SK-N-SH (cell line): Measurements from ENCODE around the gene ACSBG1. TPM values are rescaled to one million over a fixed set of nuclear protein-coding genes. Genes with fewer than 3 reads are reported as not detected.
"Not testable (repeated sequence)": the region's sequence is repeated elsewhere in the genome, so short reads cannot be mapped to it uniquely, and the experiment has no call there.

Source experiments
- CTCF ChIA-PET: fragments of 300-600, 350-600 bp; formaldehyde crosslinking; extraction: SDS; loops from one replicate; lab custom pipeline; 2021; lab: Yijun Ruan, JAX
- POLR2A ChIA-PET: fragments of 350-600 bp; sonication (Branson Sonifier 250); formaldehyde crosslinking; extraction: SDS; loops from one replicate; lab custom pipeline; 2020; ENCODE audit warnings: antibody characterized with exemption, inconsistent platforms; lab: Yijun Ruan, JAX
- DNase-seq: peaks from one replicate; pipeline ENCODE4 v3.0.0; 2012
- H2AFZ ChIP-seq: fragments of 200-600 bp; sonication (generic); 2 replicates; pipeline ENCODE4 v1.8.1; 2016; ENCODE audit warnings: antibody characterized with exemption, mild to moderate bottlenecking, low read depth
- H3F3A ChIP-seq: fragments of 200-600 bp; sonication (generic); replicated peaks from 2 replicates; pipeline ENCODE3; 2016; ENCODE audit warnings: antibody characterized with exemption, mild to moderate bottlenecking; ENCODE audit not compliant: insufficient read depth
- H3K27ac ChIP-seq, 2 experiments: fragments of 200-500 bp in 1 of 2; fragments of 200-600 bp in 1 of 2; sonication (Bioruptor generic) in 1 of 2; sonication (generic), shearing (Covaris generic) in 1 of 2; 2 replicates each; pipeline versions ENCODE4 v1.5.1 to v1.6.1; 2014 to 2016; ENCODE audit warnings: low read depth in 2 of 2, inconsistent platforms in 1 of 2, low read length in 1 of 2, mild to moderate bottlenecking in 1 of 2, mixed read lengths in 1 of 2
- H3K27me3 ChIP-seq: fragments of 200-600 bp; sonication (generic), shearing (Covaris generic); 2 replicates; pipeline ENCODE4 v1.6.1; 2016; ENCODE audit warnings: mixed run types; ENCODE audit not compliant: insufficient read depth
- H3K36me3 ChIP-seq, 2 experiments: fragments of 200-500 bp in 1 of 2; fragments of 200-600 bp in 1 of 2; sonication (Bioruptor generic) in 1 of 2; sonication (generic) in 1 of 2; replicated peaks in 1 of 2; 2 replicates each; pipeline versions ENCODE3 to v1.5.1; 2014 to 2016; ENCODE audit warnings: low read length in 1 of 2, mild to moderate bottlenecking in 1 of 2; ENCODE audit not compliant: insufficient read depth in 2 of 2, control insufficient read depth in 1 of 2
- H3K4me1 ChIP-seq, 2 experiments: fragments of 200-500 bp in 1 of 2; fragments of 200-600 bp in 1 of 2; sonication (Bioruptor generic) in 1 of 2; sonication (generic), shearing (Covaris generic) in 1 of 2; 2 replicates each; pipeline versions ENCODE4 v1.5.1 to v1.6.1; 2014 to 2016; ENCODE audit warnings: low read depth in 1 of 2, low read length in 1 of 2, mixed run types in 1 of 2; ENCODE audit not compliant: insufficient read depth in 2 of 2, control insufficient read depth in 1 of 2
- H3K4me2 ChIP-seq: fragments of 200-600 bp; sonication (generic), shearing (Covaris generic); 2 replicates; pipeline ENCODE4 v1.6.1; 2017; ENCODE audit warnings: mixed run types
- H3K4me3 ChIP-seq, 2 experiments: fragments of 200-500 bp in 1 of 2; fragments of 200-600 bp in 1 of 2; sonication (Bioruptor generic) in 1 of 2; sonication (generic), shearing (Covaris generic) in 1 of 2; 2 replicates each; pipeline versions ENCODE4 v1.5.1 to v1.8.1; 2014 to 2016; ENCODE audit warnings: low read depth in 2 of 2, inconsistent platforms in 1 of 2, low read length in 1 of 2, mild to moderate bottlenecking in 1 of 2, mixed read lengths in 1 of 2, moderate library complexity in 1 of 2
- H3K79me2 ChIP-seq: fragments of 200-600 bp; sonication (generic); 2 replicates; pipeline ENCODE4 v1.8.1; 2017; ENCODE audit warnings: mild to moderate bottlenecking; ENCODE audit not compliant: insufficient read depth
- H3K9ac ChIP-seq: fragments of 200-600 bp; sonication (generic); 2 replicates; pipeline ENCODE4 v1.6.1; 2017; ENCODE audit warnings: mixed run types
- H3K9me2 ChIP-seq: fragments of 200-600 bp; sonication (generic); 2 replicates; pipeline ENCODE4 v1.6.1; 2017; ENCODE audit warnings: mixed run types
- H3K9me3 ChIP-seq: fragments of 200-600 bp; sonication (generic); 2 replicates; pipeline ENCODE4 v1.6.1; 2017; ENCODE audit warnings: mixed run types, mild to moderate bottlenecking, moderate library complexity
- H4K20me1 ChIP-seq: fragments of 200-600 bp; sonication (generic); 2 replicates; pipeline ENCODE4 v1.6.1; 2017; ENCODE audit warnings: mild to moderate bottlenecking, mixed run types; ENCODE audit not compliant: insufficient read depth
- EP300 ChIP-seq, 2 experiments: IDR thresholded peaks; 2 replicates each; pipeline versions ENCODE4 v1.4.0 to v1.6.1; 2012; ENCODE audit warnings: borderline replicate concordance in 1 of 2, low read depth in 1 of 2, low read length in 1 of 2
- JUND ChIP-seq: IDR thresholded peaks from 2 replicates; pipeline ENCODE4 v1.4.0; 2012
- MXI1 ChIP-seq: IDR thresholded peaks from 2 replicates; pipeline ENCODE4 v1.6.1; 2012; ENCODE audit warnings: mild to moderate bottlenecking, low read depth, low read length, improper control_type of control experiment
- NRF1 ChIP-seq: IDR thresholded peaks from 2 replicates; pipeline ENCODE4 v1.6.1; 2012; ENCODE audit warnings: low read depth, mild to moderate bottlenecking, low read length
- POLR2AphosphoS5 ChIP-seq: IDR thresholded peaks from 2 replicates; pipeline ENCODE4 v1.6.1; 2012; ENCODE audit warnings: low read depth, low read length
- RXRA ChIP-seq: IDR thresholded peaks from 2 replicates; pipeline ENCODE4 v1.4.0; 2012; ENCODE audit warnings: low read depth, mild to moderate bottlenecking, borderline replicate concordance
- SMC3 ChIP-seq: IDR thresholded peaks from 2 replicates; pipeline ENCODE4 v1.6.1; 2012; ENCODE audit warnings: low read depth, low read length, improper control_type of control experiment
- WGBS: methylation state at CpG from one replicate; pipeline ENCODE4 v1.1.6; 2017; ENCODE audit warnings: low lambda C conversion rate; 5-methylcytosine and 5-hydroxymethylcytosine counted together
- polyA plus RNA-seq, 3 experiments: library from polyadenylated mRNA; depleted of rRNA; stranded (reverse); fragments of >200 nt; gene quantifications; 2 replicates each; pipeline ENCODE4 v1.2.3, GENCODE V29; 2012
- TF ChIP-seq, protein P1 (sequence below): IDR thresholded peaks from 2 replicates; pipeline ENCODE4 v1.4.0; 2012; ENCODE audit warnings: low read depth, borderline replicate concordance

Gene ACSBG1
- polyA plus RNA-seq, 1 of the 3 experiments (the other 2 are of a cell fraction) = under 0.01 TPM

DNA sequence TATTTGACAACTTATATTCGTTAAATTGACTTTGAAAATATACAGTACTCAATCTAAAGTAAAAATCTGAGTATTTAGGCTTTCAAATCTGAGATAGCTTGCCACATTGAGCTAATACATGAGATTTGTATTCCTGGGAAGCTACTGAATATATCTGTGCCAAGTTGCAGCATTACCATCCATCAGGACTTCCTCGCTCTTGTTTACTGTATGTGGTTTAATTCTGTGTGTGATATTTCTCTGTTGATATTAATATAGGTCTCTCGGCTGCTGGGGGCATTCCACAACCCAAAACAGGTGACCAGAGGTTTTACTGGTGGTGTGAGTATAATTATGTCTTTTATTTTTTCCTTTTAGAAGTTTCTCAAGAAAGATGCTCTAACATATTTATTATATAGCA is 79.4 kb downstream of the ACSBG1 start (continued):
- no peak for TF ChIP-seq SMC3
- TF ChIP-seq, all 33 proteins: peak for 0

DNA sequence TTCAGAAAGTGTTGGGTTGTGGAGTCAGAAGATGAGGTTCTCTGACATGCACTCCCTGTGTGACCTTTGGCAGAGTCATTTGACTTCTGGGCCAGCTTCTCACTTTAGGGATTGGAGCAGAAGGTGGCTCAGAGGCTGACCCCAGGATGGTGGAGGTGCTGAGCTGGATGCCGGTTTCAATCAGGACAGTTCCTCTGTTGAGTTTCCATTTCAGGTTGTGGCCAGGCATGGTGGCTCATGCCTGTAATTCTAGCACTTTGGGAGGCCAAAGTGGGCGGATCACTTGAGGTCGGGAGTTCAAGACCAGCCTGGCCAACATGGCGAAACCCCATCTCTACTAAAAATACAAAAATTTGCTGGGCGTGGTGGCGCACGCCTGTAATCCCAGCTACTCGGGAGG is 83.3 kb downstream of the ACSBG1 start:
- 100% methylated on average over 8 of the region's 8 CpGs for WGBS

DNA sequence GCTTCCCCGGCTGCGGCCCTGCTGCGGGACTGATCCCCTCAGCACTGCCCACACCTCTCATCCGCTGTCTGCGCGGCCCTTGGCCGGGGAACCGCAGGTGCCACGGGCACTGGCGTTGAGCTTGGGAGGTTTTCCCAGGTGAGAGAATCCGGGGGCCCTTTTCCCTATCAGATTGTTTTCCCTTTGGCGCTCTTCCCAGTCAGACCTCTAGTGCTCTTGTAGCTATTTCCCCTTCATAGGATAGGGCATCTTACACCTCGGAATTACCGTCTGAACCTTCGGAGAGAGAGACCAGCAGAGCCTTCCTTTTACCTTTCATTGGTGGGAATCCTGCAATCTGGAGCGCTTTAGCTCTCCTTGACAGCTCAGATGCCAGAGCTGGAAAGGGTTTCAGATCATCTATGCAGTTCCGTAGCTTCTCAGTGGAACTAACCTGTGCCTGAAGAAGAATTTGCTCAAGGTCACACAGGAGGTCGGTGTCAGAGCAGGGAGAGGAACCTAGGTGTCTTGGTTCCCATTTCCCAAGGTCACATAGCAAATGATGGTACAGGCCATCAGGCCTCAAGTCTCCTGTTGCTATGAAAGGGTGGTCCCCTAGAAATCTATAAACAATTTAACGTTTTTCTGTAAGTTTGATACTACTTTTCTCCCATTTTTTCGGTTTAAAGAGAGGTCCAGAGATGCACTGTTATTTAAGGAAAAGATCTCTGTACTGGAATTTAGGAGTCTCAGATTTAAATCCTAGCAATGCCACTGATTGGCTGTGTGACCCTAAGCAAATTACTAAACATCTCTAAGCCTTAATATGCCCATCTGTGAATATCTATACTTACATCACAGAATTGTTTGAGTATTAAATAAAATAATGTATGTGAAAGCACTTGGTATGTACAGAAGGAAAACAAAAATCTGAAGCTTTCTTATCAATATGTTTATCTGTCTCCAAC is 84.3 kb downstream of the ACSBG1 start:
- 14% methylated on average over 12 of the region's 20 CpGs for WGBS
- ChIA-PET POLR2A (interaction anchor here (0.9 to 2.2 kb wide), 2 partner anchors 8 to 19 kb away, joined by 3 to 9 read pairs; partner anchors contain the start of gene CIB2), CTCF (interaction anchor here (1.0 to 3.2 kb wide), 5 partner anchors 19 to 191 kb away, joined by 3 to 24 read pairs (median 8); partner anchors contain the start of gene CIB2)
- no peaks in the 10 kb centered on the region for H3K9me2 ChIP-seq
- peaks cover 7 to 12% of the 10 kb centered on the region in 2 experiments for H3K4me1 ChIP-seq
- H3K9me3 ChIP-seq = no peaks in the 10 kb centered on the region
- no peaks in the 10 kb centered on the region for H3K27me3 ChIP-seq
- H3K79me2 ChIP-seq = peaks cover 57% of the 10 kb centered on the region
- no peaks in the 10 kb centered on the region for H3F3A ChIP-seq
- H3K36me3 ChIP-seq = peaks cover 0 to 3% of the 10 kb centered on the region in 2 experiments
- H4K20me1 ChIP-seq = no peaks in the 10 kb centered on the region
- no peak for TF ChIP-seq EP300 (IDR thresholded peaks at IDR 0.05; ENCODE audit: borderline replicate concordance in 1 of 2, low read depth in 1 of 2, low read length in 1 of 2)
- TF ChIP-seq NRF1 = no peak
- no peak for TF ChIP-seq MXI1
- no peak for TF ChIP-seq POLR2AphosphoS5
- TF ChIP-seq, protein P1, sequence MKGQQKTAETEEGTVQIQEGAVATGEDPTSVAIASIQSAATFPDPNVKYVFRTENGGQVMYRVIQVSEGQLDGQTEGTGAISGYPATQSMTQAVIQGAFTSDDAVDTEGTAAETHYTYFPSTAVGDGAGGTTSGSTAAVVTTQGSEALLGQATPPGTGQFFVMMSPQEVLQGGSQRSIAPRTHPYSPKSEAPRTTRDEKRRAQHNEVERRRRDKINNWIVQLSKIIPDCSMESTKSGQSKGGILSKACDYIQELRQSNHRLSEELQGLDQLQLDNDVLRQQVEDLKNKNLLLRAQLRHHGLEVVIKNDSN = no peak
- no peak for TF ChIP-seq JUND
- TF ChIP-seq RXRA = no peak
- peak overlapping the region; percentile 54; the same call in 1 of the 2 replicates for H2AFZ ChIP-seq
- DNase-seq = no peak
- H3K27ac ChIP-seq = peak overlapping the region; percentile 36 to 50; a peak in 2 of 4 replicates
- H3K9ac ChIP-seq = peak overlapping the region; percentile 75
- H3K4me3 ChIP-seq = peak overlapping the region; percentile 61 to 77
- peak overlapping the region; percentile 97 for H3K4me2 ChIP-seq

More for the DNA sequence above, 83.3 kb downstream of the ACSBG1 start:
- ChIA-PET CTCF (interaction anchor here (1.1 to 3.2 kb wide), 3 partner anchors 20 to 44 kb away, joined by 6 to 24 read pairs (median 8); partner anchors contain the start of gene CIB2), POLR2A (interaction anchor here (2.2 kb wide), 1 partner anchor 20 kb away, joined by 9 read pairs; the partner anchor contains the start of gene CIB2)
- Histone ChIP-seq H3K4me2 (0 out of 2 replicates have a peak overlapping the region, but pooled peaks have one; percentile 97), H3K4me1 (peaks cover 7 to 12% of the 10 kb centered on the region in 2 experiments), H3K79me2 (peaks cover 57% of the 10 kb centered on the region)
- not testable (repeated sequence) for H3K9me2 ChIP-seq, H3K27ac ChIP-seq, H4K20me1 ChIP-seq, DNase-seq, H2AFZ ChIP-seq, H3K9ac ChIP-seq, H3K27me3 ChIP-seq, H3K36me3 ChIP-seq, H3K4me3 ChIP-seq, H3K9me3 ChIP-seq, H3F3A ChIP-seq
